ENCODE data around the gene TRIO. TPM values are rescaled to one million over a fixed set of nuclear protein-coding genes. Genes with fewer than 3 reads are reported as not detected.
A peak's percentile ranks its signal among the peaks of the same experiment; 100 is the strongest.

The TRIO gene
- total and polyA plus RNA-seq, 8 donors = 84.4 to 151 (median 93.7) TPM

- no peaks in the 10 kb centered on the region for H3K9me3 ChIP-seq
- intact Hi-C loops (cut with DNase I) = no loop called here
- peak overlapping the region in 1 of 2 donors; percentile 51 for H3K27ac ChIP-seq
- DNase-seq (peak in 1 of 4 donors; percentile 55), ATAC-seq (no peak)
- no peak for TF ChIP-seq CTCF (IDR thresholded peaks at IDR 0.05)
- H3K36me3 ChIP-seq = peaks cover 0 to 91% of the 10 kb centered on the region in 2 donors
- H3K4me3 ChIP-seq = no peak overlapping the region
- H3K4me1 ChIP-seq = no peaks in the 10 kb centered on the region
- no peaks in the 10 kb centered on the region for H3K27me3 ChIP-seq
Measured at GRCh38 chr5:14416621-14417275, 273.6 kb downstream of the TRIO start.

- TF ChIP-seq CTCF (IDR thresholded peaks at IDR 0.05) = no peak
- Histone ChIP-seq H3K27me3 (no peaks in the 10 kb centered on the region), H3K9me3 (no peaks in the 10 kb centered on the region), H3K27ac (peak overlapping the region in 1 of 2 donors; percentile 20), H3K36me3 (peaks cover 0 to 91% of the 10 kb centered on the region in 2 donors), H3K4me1 (no peaks in the 10 kb centered on the region), H3K4me3 (no peak overlapping the region)
- ATAC-seq (peak; percentile 38), DNase-seq (no peak)
- intact Hi-C loops (cut with DNase I) = no loop called here
Measured at GRCh38 chr5:14417276-14417730, 274.2 kb downstream of the TRIO start.

GRCh38 chr5:14417792-14418765, 274.9 kb downstream of the TRIO start:
- Histone ChIP-seq H3K27ac (peak overlapping the region in 1 of 2 donors; percentile 20), H3K9me3 (no peaks in the 10 kb centered on the region), H3K4me3 (no peak overlapping the region), H3K36me3 (peaks cover 0 to 91% of the 10 kb centered on the region in 2 donors), H3K27me3 (no peaks in the 10 kb centered on the region), H3K4me1 (no peaks in the 10 kb centered on the region)
- intact Hi-C loops (cut with DNase I) = no loop called here
- no peak for DNase-seq
- no peak for ATAC-seq
- TF ChIP-seq CTCF (IDR thresholded peaks at IDR 0.05) = no peak

- no peaks in the 10 kb centered on the region for H3K27me3 ChIP-seq
- no peak for TF ChIP-seq CTCF (IDR thresholded peaks at IDR 0.05)
- H3K9me3 ChIP-seq = no peaks in the 10 kb centered on the region
- no peak for DNase-seq
- no peak overlapping the region for H3K4me3 ChIP-seq
- peaks cover 0 to 80% of the 10 kb centered on the region in 2 donors for H3K36me3 ChIP-seq
- intact Hi-C loops (cut with DNase I) = no loop called here
- ATAC-seq = no peak
- H3K27ac ChIP-seq = no peak overlapping the region
- no peaks in the 10 kb centered on the region for H3K4me1 ChIP-seq
Measured at GRCh38 chr5:14419686-14420085, 276.5 kb downstream of the TRIO start.

Measured in left lung (tissue), 10 donors.